ENCODE results near the gene SEPTIN8.

SEPTIN8 gene

DNA sequence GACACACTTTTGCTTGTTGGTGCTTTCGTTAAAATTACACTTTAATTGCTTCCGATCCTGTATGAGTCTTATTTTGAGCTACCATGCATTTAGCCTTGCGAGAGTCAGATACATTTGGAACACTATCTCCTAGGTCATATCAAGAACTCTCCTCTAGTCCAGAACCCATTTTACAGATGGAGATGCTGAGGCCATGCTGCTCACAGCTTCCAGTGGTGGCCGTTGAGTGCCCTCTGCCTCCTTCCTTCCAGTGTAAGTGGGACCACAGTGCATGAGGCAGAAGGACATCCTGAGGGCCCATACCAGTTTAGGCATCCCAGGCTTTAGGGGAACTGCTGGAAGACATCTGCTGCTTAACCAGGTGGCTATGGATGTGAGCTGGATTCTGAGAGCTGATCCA is 22.9 kb downstream of the SEPTIN8 start:
- ATAC-seq, result no peak
- Mint-ChIP-seq H3K4me1 (peaks cover 22% of the 10 kb centered on the region), H3K27ac (no peak overlapping the region), H3K27me3 (no peaks in the 10 kb centered on the region), H3K36me3 (no peaks in the 10 kb centered on the region), H3K4me3 (no peak overlapping the region), H3K9me3 (no peaks in the 10 kb centered on the region)

DNA sequence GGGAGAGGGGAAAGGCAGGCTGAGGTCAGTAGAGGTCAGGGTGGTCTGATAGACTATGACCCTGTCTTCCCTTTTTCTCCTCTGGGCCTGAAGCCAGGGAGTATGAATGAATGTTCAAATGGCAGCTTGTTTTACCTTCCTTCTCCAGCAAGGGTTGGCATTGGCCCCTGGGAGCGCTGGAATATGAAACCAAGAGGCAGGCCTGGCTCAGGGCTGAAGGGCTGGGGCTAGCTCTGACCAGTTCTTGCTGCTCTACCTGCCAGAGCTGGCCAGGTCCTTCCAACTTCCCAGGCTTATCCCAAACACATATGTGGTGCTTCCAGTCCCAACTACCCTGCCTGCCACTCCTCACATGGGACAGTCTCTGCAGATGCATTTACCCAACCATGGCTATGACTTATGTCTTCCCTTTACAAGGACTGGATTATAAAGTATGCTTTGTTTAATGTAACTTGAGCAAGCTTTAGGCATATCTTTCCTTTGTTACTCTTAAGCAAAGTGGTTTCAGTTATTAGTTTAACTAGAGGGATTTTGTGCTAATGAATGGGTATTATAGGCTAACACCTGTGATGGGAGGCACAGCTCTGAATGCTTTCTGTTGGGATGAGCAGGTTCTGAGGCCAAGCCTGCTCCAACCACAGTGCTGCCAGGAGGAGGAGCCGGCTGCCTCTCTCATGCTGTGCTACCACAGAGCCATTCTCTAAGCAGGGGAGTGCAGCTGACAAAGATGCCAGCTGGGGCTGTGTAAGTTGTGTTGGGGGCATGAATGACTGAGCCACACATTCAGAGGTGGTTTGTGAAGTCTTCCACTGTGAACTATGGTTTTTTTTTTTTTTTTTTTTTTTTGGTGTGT is 23.7 kb downstream of the SEPTIN8 start:
- H3K4me3 Mint-ChIP-seq, result no peak overlapping the region
- H3K36me3 Mint-ChIP-seq, result no peaks in the 10 kb centered on the region
- H3K27ac Mint-ChIP-seq, result no peak overlapping the region
- H3K4me1 Mint-ChIP-seq, result peaks cover 22% of the 10 kb centered on the region
- no peaks in the 10 kb centered on the region for H3K27me3 Mint-ChIP-seq
- no peak for ATAC-seq
- no peaks in the 10 kb centered on the region for H3K9me3 Mint-ChIP-seq

DNA sequence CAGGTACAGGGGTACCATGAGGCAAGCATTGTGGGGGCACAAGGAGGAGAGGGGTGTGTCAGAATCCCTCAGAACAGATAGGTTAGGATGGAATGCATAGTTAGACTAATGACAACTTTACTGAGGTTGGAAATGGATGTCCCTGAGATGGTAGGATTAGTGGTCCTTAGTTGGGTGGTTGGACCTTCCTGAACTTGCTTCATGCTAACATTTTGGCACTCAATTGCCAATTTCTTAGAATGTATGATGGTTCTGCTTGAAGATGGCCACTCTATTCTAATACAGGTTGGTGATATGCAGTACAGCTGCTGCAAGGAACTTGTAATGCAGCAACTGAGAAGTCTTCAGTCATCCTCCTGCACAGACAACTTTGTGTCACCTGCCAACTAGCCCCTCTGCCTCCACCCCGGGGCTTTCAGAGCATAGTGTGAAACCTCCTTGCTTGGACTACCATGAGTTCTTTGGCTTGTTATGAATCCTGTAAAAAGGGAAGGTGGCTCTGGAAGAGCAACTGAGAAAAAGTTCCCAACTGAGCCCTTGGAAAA is 24.4 kb downstream of the SEPTIN8 start:
- Mint-ChIP-seq H3K9me3 (no peaks in the 10 kb centered on the region), H3K36me3 (no peaks in the 10 kb centered on the region), H3K27me3 (no peaks in the 10 kb centered on the region), H3K27ac (no peak overlapping the region), H3K4me1 (peaks cover 22% of the 10 kb centered on the region), H3K4me3 (no peak overlapping the region)
- ATAC-seq, result no peak

DNA sequence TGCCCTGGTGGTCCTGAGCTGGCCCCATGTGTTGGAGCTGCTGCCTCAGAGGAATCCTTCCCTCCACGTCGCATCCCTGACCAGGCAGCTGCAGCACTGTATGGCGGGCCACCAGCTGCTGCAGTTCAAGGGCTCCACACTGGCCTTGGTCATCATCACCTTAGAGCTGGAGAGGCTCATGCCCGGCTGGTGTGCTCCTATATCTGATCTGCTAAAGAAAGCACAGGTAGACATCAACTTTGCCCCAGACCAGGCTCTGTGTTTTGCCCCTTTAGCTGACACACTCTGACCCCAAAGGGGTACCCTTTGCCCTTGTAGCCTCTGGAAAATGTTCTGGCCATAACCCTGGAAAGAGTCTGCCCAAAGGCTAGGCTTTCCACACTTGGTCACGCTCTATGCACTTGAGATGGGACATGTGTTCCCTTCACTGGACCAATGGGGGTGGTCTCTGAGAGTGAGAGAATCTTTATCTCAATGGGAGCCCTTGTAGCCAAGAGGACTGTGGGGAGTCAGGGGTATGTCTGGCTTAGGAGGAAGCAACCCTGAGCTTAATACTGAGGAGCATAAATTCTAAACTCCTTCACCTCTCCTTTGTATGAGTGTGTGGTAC is 25.0 kb downstream of the SEPTIN8 start:
- peaks cover 22% of the 10 kb centered on the region for H3K4me1 Mint-ChIP-seq
- H3K4me3 Mint-ChIP-seq, result no peak overlapping the region
- no peak for ATAC-seq
- H3K27ac Mint-ChIP-seq, result peak overlapping the region; percentile 74
- no peaks in the 10 kb centered on the region for H3K27me3 Mint-ChIP-seq
- no peaks in the 10 kb centered on the region for H3K36me3 Mint-ChIP-seq
- no peaks in the 10 kb centered on the region for H3K9me3 Mint-ChIP-seq

DNA sequence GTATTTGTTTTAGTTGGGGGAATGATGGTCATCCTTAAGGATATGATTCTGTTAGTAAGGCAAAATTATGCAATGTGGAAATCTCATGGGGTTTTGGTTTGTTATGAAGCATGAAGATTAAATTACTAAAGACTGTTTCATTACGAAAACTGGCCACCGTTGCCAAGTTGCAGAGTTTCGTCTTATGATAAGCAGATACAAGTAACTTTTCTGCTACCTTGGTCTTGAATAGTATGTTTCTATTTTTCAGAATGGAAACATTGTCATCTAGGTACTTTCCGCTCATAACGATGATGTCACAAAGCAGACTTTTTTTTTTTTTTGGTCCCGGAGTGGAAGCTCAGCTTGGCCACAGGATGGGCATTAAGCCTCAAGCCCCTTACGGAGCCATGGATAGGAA is 25.6 kb downstream of the SEPTIN8 start:
- no peaks in the 10 kb centered on the region for H3K36me3 Mint-ChIP-seq
- peak overlapping the region; percentile 74 for H3K27ac Mint-ChIP-seq
- H3K9me3 Mint-ChIP-seq, result no peaks in the 10 kb centered on the region
- H3K27me3 Mint-ChIP-seq, result no peaks in the 10 kb centered on the region
- peaks cover 22% of the 10 kb centered on the region for H3K4me1 Mint-ChIP-seq
- peak; percentile 40 for ATAC-seq
- no peak overlapping the region for H3K4me3 Mint-ChIP-seq

DNA sequence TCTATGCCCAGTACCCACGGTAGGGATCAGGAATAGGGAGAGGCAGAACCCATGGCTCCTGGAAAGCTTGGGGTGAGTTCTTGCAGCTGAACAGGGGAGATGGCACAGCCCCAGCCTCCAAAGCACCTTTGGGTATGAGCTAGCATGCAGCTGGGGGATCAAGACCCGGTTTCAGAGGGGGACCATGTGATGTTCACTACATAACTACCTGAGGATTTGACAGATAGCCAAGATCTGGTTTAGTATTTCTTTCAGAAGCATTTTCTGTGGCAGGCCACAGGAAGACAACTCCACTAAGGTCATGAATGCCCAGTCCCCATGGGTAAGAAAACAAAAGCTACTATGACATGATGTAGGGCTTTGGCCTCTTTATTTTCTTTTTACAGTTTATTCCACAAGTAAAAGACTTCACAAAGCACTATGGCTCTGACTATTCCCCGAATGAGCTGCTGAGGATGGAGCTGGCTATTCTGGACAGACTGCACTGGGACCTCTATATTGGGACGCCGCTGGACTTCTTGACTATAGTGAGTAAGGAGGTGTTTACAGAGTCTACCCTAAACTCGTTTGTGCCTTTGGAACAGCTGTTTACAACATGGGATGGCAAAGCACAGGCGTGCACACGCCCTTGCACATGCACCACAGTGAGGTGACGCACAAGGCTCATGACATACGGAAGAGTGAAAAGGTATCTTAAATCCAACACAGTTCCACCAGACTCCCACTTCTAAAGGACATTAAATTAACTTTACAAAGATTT is 26.4 kb downstream of the SEPTIN8 start:
- Mint-ChIP-seq H3K4me1 (peaks cover 22% of the 10 kb centered on the region), H3K9me3 (no peaks in the 10 kb centered on the region), H3K4me3 (no peak overlapping the region), H3K27me3 (peaks cover 2% of the 10 kb centered on the region), H3K27ac (peak overlapping the region; percentile 74), H3K36me3 (no peaks in the 10 kb centered on the region)
- ATAC-seq, result no peak

DNA sequence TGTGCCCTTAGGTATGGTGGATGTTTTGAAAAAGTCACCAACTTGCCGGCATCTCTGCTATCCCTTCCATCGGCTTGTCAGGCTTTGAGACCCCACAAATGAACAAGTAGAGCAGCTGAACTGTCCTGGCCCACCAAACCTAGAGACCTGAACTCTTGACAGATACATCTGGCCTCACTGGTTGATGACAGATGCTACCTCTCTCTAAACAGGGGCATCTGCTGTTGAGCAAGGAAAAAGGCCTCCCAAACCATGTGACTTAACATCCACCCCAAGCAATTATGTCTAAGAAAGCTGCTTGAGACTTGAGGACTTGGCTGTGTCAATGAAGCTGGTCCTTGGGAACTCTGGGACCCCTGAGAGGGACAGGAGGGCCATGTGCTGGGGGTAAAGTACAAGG is 27.5 kb downstream of the SEPTIN8 start:
- Mint-ChIP-seq H3K9me3 (no peaks in the 10 kb centered on the region), H3K4me1 (peaks cover 22% of the 10 kb centered on the region), H3K4me3 (no peak overlapping the region), H3K27ac (peak overlapping the region; percentile 74), H3K36me3 (no peaks in the 10 kb centered on the region), H3K27me3 (peaks cover 13% of the 10 kb centered on the region)
- no peak for ATAC-seq

DNA sequence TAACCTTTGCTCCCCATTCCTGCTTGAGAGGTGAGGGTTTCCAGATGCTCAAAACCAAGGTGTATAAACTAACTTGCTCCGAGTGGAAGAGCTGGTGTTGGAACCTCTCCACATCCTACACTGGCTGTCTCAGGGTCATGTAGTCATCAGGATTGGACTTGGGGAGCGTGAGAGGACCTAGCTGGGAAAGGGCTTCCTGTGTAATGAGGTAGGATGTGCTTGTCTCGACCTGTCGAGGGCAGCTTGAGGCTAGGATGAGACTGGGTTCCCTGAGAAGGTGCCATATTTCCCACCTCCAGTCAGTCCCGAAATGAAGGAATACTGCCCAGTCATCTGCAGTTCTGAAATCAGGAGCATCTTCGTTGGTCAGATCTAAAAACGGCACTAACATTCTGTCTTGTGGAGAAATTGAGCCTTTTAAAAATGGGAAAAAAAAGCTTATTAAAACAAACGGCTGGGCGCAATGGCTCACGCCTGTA is 28.5 kb downstream of the SEPTIN8 start:
- no peaks in the 10 kb centered on the region for H3K36me3 Mint-ChIP-seq
- ATAC-seq, result no peak
- H3K27ac Mint-ChIP-seq, result no peak overlapping the region
- no peaks in the 10 kb centered on the region for H3K9me3 Mint-ChIP-seq
- peaks cover 13% of the 10 kb centered on the region for H3K27me3 Mint-ChIP-seq
- peak overlapping the region; percentile 51 for H3K4me3 Mint-ChIP-seq
- peaks cover 22% of the 10 kb centered on the region for H3K4me1 Mint-ChIP-seq

DNA sequence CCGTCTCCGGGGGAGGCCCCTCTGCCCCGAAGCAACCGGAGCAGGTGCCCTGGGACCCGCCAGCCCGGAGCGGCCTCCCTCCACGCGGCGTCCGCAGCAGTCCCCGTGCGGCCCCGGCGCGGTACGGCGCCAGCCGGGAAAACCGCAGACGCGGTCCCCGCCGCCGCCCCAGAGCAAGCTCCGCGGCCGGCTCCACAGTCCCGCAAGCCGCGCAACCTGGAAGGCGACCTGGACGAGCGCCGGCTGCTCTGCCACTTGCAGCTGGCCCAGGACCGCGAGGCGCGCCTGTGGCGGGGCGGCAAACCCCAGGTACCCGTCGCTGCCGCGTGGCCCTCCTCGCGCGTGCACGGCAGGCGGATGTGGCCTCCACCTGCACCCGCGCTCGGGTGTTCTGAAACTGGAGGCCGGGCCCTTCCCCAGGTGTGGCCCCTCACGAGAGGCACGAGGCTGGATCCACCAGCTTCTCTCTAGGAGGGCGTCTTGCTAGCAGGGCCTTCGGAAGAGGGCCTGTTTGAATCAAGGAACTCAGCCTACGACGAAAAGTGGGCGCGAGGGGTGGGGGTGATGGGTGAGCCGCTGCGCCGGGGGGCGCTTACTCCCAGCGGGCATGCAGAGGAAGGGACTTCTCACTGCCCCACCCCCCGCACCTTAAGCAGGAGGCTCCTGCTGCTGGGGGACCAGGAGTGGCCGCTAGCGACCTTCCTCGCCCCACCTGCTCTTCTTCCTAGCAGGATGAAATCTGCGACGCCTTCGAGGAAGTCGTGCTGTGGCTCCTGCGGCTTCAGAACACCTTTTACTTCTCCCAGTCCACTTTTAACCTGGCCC is 29.2 kb downstream of the SEPTIN8 start:
- H3K9me3 Mint-ChIP-seq, result peaks cover 3% of the 10 kb centered on the region
- H3K4me3 Mint-ChIP-seq, result peak overlapping the region; percentile 54
- peaks cover 22% of the 10 kb centered on the region for H3K4me1 Mint-ChIP-seq
- no peak overlapping the region for H3K27ac Mint-ChIP-seq
- no peaks in the 10 kb centered on the region for H3K36me3 Mint-ChIP-seq
- H3K27me3 Mint-ChIP-seq, result peaks cover 19% of the 10 kb centered on the region
- ATAC-seq, result peak; percentile 58

DNA sequence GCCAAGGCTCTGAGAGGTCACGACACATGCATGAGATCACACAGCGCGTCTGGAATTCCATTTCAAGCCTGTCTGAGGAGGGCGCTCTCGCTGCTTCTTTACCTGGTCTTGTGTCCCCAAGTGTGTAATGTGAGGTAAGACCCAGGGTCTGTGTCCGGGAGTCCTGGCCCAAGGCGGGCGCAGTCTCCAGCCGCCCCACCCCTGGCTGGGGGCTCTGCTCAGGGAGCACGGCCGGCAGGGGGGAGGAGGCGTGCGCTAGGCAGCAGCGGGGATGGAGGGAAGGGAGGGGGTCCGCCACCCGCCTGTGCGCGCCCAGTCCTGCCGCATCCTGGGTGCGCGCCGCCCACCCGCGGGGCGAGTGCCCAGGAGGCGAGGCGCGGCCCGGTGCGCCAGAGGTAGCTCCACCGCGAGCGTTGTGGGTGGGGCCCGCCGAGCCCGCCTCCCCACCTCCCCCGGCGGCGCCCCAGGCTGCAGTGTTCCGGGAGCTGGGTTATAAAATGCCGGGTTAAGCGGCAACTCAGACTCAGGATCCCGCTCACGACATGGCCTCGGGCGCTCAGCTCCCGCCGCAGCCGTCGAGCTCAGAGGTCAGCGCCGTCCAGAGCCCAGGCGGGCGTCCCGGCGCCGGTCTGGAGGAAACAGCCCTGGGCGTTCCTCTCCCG is 30.0 kb downstream of the SEPTIN8 start, which contains the start of gene CCNI2:
Gene CCNI2 (plus strand): TSS at position 473 of the 662 bp plus-strand sequence. CDS start 70 bp downstream, at position 543.
- peaks cover 4% of the 10 kb centered on the region for H3K9me3 Mint-ChIP-seq
- H3K4me3 Mint-ChIP-seq, result peak within 1 kb of the TSS; percentile 68
- no peaks in the 10 kb centered on the region for H3K36me3 Mint-ChIP-seq
- peaks cover 26% of the 10 kb centered on the region for H3K27me3 Mint-ChIP-seq
- peaks cover 20% of the 10 kb centered on the region for H3K4me1 Mint-ChIP-seq
- H3K27ac Mint-ChIP-seq, result no peak within 1 kb of the TSS
- peak; percentile 82 for ATAC-seq

DNA sequence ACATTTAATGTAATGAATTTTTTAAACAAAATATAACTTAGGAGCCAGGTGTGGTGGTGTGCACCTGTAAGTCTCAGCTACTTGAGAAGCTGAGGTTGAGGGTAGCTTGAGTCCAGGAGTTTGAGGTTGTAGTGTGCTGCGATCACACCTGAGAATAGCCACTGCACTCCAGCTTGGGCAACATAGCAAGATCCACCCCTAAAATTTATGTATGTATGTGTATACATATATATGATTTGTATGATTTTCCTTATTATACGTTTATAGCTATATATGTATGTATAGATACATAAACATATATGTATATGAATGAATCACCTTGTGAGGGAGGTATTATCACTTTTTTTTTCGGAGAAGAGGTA is 30.5 kb downstream of the SEPTIN8 start:
- H3K27me3 Mint-ChIP-seq, result peaks cover 30% of the 10 kb centered on the region
- ATAC-seq, result no peak
- H3K36me3 Mint-ChIP-seq, result no peaks in the 10 kb centered on the region
- H3K9me3 Mint-ChIP-seq, result peaks cover 6% of the 10 kb centered on the region
- no peak overlapping the region for H3K27ac Mint-ChIP-seq
- peak overlapping the region; percentile 68 for H3K4me3 Mint-ChIP-seq
- peaks cover 15% of the 10 kb centered on the region for H3K4me1 Mint-ChIP-seq

DNA sequence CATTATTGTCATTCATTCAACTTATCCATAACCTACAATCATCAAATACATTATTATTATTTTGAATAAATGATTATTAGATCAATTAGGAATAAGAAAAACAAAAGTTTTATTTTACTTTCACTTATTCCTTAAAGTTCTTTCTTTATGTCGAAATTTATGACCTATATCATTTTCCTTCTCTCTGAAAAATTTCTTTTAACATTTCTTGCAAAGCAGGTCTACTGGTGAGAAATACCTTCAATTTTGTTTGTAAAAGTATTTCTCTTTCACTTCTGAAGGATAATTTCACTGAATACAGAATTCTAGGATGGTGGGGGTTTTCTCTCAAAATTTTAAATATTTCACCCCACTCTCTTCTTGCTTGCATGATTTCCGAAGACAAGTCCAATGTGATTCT is 32.4 kb downstream of the SEPTIN8 start:
- H3K36me3 Mint-ChIP-seq, result no peaks in the 10 kb centered on the region
- H3K27me3 Mint-ChIP-seq, result peaks cover 30% of the 10 kb centered on the region
- no peak overlapping the region for H3K4me3 Mint-ChIP-seq
- no peak for ATAC-seq
- no peak overlapping the region for H3K27ac Mint-ChIP-seq
- peaks cover 6% of the 10 kb centered on the region for H3K9me3 Mint-ChIP-seq
- H3K4me1 Mint-ChIP-seq, result no peaks in the 10 kb centered on the region

DNA sequence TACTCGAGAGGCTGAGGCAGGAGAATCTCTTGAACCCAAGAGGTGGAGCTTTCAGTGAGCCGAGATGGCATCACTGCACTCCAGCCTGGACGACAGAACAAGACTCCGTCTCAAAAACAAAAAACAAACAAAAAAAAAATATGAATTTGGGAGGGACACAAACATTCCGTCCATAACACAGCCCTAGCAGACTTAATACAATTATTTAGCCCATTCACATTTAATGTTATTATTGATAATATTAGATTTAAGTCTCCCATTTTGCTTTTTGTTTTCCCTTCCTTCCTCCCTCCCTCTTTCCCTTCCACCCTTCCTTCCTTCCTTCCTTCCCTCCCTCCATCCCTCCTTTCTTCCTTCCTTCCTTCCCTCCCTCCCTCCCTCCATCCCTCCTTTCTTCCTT is 34.4 kb downstream of the SEPTIN8 start:
- H3K4me1 Mint-ChIP-seq, result peaks cover 9% of the 10 kb centered on the region
- H3K9me3 Mint-ChIP-seq, result peaks cover 6% of the 10 kb centered on the region
- H3K27ac Mint-ChIP-seq, result no peak overlapping the region
- H3K4me3 Mint-ChIP-seq, result no peak overlapping the region
- no peak for ATAC-seq
- H3K36me3 Mint-ChIP-seq, result no peaks in the 10 kb centered on the region
- H3K27me3 Mint-ChIP-seq, result peaks cover 30% of the 10 kb centered on the region

DNA sequence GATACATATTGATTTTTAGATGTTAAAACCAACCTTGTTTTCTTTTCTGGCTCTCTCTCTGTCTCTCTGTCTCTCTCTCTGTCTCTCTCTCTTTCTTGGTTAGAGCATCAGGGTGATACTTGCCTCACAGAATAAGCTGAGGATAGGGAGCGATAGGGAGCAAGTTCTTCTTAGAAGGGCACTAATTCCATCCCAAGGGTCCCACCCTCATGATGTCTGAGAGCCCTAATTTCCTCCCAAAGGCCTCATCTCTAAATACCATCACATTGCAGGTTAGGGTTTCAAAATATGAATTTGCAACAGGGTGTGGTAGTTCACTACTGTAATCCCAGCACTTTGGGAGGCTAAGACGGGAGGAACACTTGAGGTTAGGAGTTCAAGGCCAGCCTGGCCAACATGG is 34.9 kb downstream of the SEPTIN8 start:
- no peak for ATAC-seq
- Mint-ChIP-seq H3K36me3 (no peaks in the 10 kb centered on the region), H3K9me3 (peaks cover 6% of the 10 kb centered on the region), H3K27ac (no peak overlapping the region), H3K4me1 (peaks cover 9% of the 10 kb centered on the region), H3K4me3 (no peak overlapping the region), H3K27me3 (peaks cover 30% of the 10 kb centered on the region)
